Hematopoietic multipotent progenitor cell treated with erythropoietin and hydrocortisone succinate and interleukin-3 and kit ligand, for 8 days (in vitro differentiated cells): ENCODE data around the gene TRABD2B.
"Not testable (repeated sequence)": the region's sequence is repeated elsewhere in the genome, so short reads cannot be mapped to it uniquely, and the experiment has no call there.

Experiments used
- DNase-seq: peaks from one replicate; pipeline ENCODE4 v3.0.0-alpha.2; 2015

The TRABD2B gene

GRCh38 chr1:47965816-47966215 is 31.4 kb downstream of the TRABD2B start:
- DNase-seq, result no peak

GRCh38 chr1:47964636-47965035 is 32.5 kb downstream of the TRABD2B start:
- DNase-seq, result no peak

GRCh38 chr1:47963568-47964358 is 33.4 kb downstream of the TRABD2B start:
- no peak for DNase-seq

GRCh38 chr1:47962750-47963492 is 34.3 kb downstream of the TRABD2B start:
- DNase-seq, result no peak

DNA sequence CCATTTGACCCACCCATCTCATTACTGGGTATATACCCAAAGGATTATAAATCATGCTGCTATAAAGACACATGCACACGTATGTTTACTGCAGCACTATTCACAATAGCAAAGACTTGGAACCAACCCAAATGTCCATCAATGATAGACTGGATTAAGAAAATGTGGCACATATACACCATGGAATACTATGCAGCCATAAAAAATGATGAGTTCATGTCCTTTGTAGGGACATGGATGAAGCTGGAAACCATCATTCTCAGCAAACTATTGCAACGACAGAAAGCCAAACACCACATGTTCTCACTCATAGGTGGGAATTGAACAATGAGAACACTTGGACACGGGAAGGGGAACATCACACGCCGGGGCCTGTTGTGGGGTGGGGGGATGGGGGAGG is 35.4 kb downstream of the TRABD2B start:
- DNase-seq, result not testable (repeated sequence)

DNA sequence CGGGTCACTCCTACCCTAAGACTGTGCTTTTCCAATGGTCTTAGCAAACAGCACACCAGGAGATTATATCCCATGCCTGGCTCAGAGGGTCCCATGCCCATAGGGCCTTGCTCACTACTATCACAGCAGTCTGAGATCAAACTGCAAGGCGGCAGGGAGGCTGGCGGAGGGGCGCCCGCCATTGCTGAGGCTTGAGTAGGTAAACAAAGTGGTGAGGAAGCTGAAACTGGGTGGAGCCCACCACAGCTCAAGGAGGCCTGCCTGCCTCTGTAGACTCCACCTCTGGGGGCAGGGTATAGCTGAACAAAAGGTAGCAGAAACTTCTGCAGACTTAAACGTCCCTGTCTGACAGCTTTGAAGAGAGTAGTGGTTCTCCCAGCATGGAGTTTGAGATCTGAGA is 40.7 kb downstream of the TRABD2B start:
- DNase-seq, result not testable (repeated sequence)

GRCh38 chr1:47953661-47954060 is 43.5 kb downstream of the TRABD2B start:
- no peak for DNase-seq

DNA sequence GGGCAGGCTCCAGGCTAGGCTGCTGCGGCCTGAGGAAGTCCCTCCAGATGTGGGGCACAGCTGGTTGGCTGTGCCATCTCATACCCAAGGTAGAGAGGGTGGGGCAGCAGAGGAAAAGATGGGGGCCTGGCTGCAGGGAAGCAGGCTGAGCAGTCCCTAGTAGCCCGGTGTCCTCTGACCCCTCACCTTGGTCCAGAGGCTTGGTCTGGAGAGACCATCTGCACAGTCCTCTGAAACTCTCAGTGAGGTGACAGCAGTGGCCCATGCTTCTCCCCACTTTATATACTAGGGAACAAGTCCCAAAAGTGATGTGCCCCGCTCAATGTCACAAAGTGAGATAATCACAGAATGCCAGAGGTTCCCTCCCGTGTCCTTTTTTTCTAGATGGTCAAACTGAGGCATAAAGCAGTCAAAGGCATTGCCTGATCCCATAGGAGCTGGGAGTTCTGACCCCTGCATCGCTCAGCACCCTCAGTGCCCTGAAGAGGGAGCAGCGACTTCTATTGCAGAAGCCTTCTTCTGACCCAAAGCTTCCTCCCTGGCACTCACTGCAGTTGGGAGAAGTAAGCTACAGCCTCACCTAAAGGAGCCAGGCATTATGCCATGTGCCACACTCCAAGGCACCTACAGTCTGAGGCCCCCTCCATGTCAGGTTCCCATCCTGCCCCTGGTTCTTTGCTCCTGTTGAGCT is 45.5 kb downstream of the TRABD2B start:
- DNase-seq, result no peak

DNA sequence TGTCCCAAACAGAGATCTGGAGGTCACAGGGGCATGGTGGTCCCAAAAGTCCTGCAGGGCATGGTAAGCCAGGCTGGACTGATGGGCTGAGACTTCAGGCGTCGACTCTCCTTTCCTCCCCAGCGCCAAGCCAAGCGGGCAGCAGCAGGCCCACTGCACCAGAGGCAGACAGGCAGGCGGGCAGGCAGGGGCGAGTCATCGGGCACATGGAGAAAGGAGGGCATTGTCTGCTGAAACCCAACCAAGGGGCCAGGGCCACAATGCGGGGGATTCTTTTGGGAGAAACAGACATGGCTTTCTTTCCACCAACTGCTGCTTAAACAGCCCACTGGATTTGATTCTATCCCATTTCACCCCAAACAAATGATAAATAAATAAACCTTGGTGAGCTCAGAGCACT is 46.2 kb downstream of the TRABD2B start:
- no peak for DNase-seq

- no peak for DNase-seq
These were observed 46.7 kb downstream of the TRABD2B start for GRCh38 chr1:47950471-47950870.

DNA sequence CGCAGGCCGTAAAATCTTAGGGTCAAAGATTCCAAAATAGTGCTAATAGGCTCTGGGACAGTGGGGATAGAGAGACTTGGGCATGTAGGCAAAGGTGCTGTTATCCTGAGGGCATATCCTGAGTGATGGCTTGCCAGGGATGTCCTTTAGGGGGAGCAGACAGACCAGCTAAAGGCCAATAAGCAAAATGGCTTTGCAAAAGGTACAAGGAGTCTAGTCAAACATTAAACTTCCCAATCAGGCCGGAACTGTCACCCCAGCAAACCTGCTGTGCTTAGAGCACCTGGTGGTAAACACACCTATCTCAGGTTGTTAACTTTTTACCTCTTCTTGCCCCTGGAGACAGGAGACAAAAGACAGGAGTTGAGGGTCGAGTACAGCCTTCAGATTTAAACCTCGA is 49.1 kb downstream of the TRABD2B start:
- no peak for DNase-seq

- DNase-seq, result no peak
These were observed 49.7 kb downstream of the TRABD2B start for GRCh38 chr1:47947531-47947930.

DNA sequence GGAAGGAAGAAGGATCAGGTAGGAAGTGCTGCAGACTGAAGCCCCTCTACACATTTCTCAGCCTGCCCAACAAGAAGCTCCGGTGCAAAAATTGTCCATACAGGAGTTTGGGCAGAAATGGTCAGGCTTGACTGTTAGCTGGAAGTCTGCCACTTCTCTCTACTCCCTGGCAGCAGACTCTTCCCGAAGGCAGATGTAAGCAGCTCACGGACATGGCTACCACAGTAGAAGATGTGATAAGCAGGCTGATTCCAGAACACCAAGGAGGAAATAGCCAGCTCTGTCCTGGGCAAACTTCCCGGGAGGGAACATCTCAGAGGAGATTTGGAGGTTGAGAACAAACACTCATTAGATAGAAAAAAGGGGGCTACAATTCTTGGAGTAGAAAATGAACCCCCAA is 52.6 kb downstream of the TRABD2B start:
- DNase-seq, result no peak

DNA sequence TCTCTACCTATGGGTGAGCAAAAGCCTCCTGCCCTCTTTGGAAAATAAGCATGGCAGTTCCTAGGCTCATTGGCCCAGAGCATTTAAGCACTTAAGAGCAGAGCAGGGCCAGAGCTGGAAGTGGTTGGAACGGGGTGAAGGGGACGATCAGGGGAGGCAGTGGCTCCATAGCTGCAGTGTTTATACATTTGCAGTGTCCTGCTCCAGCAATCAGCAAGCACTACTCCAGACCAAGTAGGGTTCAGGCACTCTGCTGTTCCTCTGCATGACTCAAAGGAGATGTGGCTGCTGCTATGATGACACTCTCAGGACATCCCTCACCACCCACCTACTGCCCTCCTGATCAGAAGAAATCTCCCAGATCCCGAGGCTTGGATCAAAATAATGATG is 55.0 kb downstream of the TRABD2B start:
- no peak for DNase-seq

DNA sequence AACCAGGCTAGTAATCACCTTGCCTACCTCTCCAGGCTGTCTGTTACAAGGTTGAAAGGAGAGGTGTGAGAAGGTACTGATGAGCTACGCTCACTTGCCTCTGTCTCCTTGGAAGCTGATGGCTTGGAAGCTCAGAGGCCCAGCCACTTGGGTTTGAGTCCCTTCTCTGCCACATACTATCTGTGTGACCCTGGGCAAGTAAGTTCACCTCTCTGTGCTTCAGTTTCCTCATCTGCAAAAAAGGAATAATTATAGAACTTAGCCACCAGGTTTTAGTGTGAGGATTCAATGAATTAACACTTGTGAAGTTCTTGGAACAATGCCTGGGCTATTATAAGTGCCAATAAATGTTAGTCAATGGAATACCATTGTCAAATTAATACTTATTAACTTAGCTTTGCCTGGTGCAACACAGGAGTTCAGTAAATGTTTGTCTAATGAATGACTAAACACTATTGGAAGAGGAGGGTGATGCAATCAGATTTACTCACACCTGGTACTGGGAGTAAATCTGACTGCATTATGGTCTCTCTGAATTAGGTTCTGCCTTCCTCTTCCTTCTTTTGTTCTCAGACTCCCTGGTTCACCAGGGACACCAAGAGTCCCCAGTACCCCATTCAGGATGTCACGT is 55.5 kb downstream of the TRABD2B start:
- DNase-seq, result no peak

- no peak for DNase-seq
These were observed 56.4 kb downstream of the TRABD2B start for GRCh38 chr1:47940779-47941178.

- DNase-seq, result no peak
These were observed 56.9 kb downstream of the TRABD2B start for GRCh38 chr1:47940326-47940725.

DNA sequence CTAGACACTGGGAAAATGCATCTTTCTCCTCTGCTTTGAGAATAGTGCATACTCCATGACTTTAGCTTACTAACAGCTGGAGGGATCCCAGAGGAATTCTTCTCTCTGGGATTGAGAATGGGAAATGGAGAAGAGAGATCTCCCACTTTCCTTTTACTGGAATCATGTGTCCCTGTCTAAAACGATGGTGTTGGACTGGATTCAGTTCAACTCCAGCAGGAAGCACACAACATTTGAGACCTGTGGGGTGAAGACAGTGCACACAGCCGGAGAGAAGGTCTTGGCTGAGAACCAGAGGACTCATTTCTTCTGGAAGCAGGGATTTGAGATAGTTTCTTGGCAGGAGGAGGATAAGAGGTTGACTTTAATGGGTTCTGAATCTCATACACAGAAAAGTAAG is 58.7 kb downstream of the TRABD2B start:
- DNase-seq, result no peak

- DNase-seq, result no peak
These were observed 59.5 kb downstream of the TRABD2B start for GRCh38 chr1:47937586-47938254.

GRCh38 chr1:47936916-47937551 is 60.2 kb downstream of the TRABD2B start:
- no peak for DNase-seq

DNA sequence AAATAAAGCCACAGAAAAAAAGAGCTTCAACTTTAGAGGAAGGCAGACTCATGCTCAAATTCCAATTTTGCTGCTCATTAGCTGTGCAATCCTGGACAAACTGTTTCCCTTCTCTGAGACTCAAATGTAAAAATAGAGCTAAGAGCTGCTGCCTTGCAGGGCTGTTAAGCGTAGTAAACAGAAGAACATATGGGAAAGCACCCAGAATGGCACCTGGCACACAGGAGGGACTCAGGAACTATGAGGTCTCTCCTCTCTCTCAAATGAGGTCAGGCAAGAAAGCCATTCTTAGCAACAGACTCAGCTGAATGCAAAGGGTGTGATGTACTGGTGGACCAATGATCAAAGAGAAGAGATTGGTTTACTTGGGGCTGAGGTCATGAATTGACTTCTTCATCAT is 61.3 kb downstream of the TRABD2B start:
- no peak for DNase-seq

DNA sequence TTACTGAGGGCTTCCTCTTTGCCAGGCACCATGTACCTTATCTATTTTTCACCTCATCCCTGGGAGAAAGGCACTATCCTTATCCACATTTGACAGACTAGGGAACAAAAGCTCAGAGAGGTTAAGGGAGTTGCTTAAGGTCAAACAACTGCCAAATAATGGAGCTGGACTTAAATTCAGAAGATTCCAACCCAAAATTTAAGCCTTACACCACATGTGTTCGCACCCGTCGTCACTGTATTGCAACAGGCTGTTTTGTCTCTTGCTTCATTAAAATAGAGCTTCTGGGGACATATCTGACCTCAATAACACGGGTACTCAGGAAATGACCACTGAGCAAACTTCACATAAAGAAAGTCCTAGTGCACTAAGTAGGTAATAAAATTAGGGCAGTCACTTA is 62.0 kb downstream of the TRABD2B start:
- no peak for DNase-seq
